HG02798 (cell line): ENCODE measurements around the gene VAV1.
"Not testable (repeated sequence)": the region's sequence is repeated elsewhere in the genome, so short reads cannot be mapped to it uniquely, and the experiment has no call there.

Experiments used
- ATAC-seq: cut with Tn5 transposase; IDR thresholded peaks from one replicate; pipeline ENCODE4 v1.9.1; 2021; ENCODE audit warnings: mild to moderate bottlenecking; ENCODE audit not compliant: unreplicated experiment, poor library complexity

VAV1 gene

DNA sequence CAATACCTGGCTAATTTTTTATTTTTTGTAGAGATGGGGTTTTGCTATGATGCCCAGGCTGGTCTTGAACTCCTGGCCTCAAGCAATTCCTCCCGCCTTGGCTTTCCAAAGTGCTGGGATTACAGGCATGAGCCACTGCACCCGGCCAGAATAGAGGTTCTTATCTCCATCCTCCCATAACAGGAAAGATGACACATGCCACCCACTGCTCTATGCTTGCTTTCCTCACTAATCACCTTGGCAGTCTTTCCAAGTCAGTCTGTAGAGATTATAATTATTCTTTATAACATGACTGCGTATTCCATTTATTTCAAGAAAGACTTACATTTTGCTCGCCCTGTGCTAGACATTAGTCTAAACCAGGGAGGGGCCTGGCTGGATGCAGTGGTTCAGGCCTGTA is 6.7 kb downstream of the VAV1 start:
- ATAC-seq, result no peak

GRCh38 chr19:6787393-6787792 is 14.9 kb downstream of the VAV1 start:
- ATAC-seq, result no peak

DNA sequence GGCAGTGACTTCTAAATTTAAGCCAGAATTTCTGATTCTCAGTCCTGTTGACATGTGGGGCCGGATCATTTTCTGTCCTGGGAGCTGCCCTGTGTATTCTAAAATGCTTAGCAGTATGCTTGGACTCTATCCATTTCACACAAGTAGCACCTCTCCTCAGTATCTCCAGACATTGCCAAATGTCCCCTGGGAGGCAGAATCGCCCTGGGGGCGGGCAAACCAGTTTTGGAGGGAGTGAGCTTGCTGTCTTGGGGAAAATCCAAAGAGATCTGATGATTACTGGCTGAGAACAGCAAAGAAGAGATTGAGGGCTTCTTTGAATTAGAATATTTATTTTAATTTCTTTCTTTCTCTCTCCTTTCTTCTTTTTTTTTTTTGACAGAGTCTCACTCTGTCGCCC is 16.4 kb downstream of the VAV1 start:
- no peak for ATAC-seq

GRCh38 chr19:6790194-6791128 is 18.0 kb downstream of the VAV1 start:
- no peak for ATAC-seq

DNA sequence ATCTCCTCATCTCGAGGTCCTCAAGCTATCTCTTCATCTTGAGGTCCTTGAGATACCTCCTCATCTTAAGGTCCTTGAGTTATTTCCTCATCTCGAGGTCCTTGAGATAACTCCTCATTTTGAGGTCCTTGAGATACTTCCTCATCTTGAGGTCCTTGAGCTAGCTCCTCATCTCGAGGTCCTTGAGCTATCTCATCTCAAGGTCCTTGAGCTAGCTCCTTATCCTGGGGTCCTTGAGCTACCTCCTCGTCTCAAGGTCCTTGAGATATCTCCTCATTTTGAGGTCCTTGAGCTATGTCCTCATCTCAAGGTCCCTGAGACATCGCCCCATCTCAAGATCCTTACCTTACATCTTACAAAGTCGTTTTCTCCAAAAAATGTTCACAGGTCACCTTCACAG is 18.7 kb downstream of the VAV1 start:
- no peak for ATAC-seq

DNA sequence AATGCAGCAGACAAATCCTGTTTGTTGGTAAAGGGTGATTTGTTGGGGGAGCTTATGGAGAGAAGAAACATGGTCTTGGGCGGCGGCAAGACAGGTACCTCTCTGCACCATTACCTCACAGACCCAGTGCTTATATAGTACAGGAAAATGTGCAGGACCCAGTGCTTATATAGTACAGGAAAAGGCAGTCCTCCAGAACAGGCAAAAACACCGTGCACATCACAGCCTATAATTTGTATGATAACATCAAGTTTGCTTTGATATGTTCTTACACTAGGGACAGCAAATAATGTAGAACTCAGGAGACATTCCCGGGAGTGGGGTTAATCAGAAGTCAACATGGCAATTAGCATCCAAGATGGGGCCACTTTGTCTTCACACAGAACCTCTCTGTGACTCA is 20.9 kb downstream of the VAV1 start:
- ATAC-seq, result no peak

DNA sequence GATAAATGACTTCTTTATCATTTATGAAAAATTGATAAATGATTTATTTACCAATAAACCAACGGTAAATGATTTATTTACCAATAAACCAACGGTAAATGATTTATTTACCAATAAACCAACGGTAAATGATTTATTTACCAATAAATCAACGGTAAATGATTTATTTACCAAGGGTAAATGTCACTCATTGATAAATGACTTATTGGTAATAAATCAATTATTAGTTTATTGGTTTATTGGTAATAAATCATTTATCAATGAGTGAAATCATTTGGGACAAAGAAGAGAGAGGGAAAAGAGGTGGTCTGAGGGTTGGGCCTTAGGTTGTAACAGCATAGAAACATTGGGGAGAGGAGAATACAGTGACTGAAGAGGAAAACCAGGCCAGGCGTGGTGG is 21.5 kb downstream of the VAV1 start:
- ATAC-seq, result no peak

DNA sequence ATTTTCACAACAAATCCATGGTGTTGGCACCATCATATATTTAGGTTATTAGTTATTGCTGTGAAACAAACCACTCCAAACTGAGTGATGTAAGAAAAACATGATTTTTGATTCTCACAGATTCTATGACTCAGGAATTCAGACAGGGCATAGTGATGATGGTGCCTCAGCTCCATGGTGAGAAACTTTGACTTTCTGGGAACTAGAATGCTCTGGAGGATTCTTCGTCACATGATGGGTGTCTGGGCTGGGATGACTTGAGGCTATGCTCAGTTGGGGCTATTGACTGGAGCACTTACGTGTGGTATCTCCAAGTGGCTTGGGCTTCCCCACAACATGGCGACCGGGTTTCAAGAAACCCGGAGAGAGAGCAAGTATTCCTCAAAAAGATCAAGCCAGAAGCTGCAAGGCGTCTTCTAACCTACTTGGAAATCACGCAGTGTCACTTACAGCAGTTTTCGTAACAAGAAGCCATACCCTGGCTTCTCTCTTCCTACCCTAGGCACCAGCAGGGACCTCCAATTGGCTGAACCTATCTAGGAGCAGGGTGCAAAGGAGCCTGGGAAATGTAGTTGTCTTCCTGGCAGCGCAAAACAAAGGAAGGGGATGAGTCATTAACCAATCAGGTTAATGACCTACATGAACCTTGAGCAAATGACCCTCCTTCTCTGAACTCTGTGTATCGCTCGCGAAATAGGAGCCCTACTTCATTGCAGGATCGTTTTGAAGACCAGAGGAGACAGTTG is 22.4 kb downstream of the VAV1 start:
- no peak for ATAC-seq

- ATAC-seq, result no peak
These were observed 23.8 kb downstream of the VAV1 start for GRCh38 chr19:6796278-6796677.

DNA sequence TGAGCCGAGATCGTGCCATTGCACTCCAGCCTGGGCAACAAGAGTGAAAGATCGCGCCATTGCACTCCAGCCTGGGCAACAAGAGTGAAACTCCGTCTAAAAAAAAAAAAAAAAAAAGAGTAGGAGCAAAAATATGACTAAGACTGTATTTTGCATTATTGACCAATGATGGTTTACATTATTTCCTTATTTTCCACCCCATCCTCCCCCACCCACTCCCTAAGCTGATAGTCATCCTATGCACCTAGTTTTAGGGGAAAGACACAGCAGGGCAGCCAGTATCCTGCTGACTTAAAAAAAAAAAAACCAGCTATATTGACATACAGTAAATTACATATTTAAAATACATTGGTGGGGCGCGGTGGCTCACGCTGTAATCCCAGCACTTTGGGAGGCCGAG is 25.1 kb downstream of the VAV1 start:
- ATAC-seq, result no peak

- ATAC-seq, result not testable (repeated sequence)
These were observed 27.8 kb downstream of the VAV1 start for GRCh38 chr19:6800160-6800790.

GRCh38 chr19:6800991-6801484 is 28.5 kb downstream of the VAV1 start:
- ATAC-seq, result no peak

- ATAC-seq, result peak; percentile 59
These were observed 29.1 kb downstream of the VAV1 start for GRCh38 chr19:6801485-6802086.

DNA sequence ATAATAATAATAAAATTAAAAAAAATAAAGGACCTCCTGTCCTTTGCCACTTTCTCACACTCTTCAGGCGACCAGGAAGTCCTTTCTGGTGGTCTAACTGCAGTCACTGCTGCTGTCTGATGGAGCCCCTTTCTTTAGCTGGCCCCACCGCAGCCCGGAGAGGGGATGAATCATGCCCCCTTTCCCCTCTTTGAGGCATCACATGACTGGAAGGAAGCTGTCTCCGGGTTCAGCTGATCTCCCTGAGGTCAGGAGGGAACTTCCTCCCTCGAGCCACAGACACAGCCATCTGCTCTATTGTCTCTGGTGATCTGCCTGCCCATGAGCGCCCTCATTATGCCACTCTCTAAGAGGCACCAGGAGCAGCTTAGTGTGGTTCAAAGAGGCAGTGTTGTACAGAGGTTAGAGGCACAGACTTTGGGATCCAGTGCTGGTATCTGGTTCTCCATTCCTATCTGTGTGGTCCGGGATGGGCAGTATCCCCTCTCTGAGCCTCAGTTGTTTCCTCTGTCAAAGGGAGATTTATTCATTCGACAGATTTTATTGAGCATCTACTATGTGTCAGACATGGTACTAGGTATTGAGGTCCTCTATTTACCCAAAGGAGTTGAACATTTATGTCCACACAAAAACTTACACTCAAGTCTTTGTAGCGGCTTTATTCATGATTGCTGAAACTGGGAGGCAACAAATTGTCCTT is 30.0 kb downstream of the VAV1 start:
- ATAC-seq, result peak; percentile 55

DNA sequence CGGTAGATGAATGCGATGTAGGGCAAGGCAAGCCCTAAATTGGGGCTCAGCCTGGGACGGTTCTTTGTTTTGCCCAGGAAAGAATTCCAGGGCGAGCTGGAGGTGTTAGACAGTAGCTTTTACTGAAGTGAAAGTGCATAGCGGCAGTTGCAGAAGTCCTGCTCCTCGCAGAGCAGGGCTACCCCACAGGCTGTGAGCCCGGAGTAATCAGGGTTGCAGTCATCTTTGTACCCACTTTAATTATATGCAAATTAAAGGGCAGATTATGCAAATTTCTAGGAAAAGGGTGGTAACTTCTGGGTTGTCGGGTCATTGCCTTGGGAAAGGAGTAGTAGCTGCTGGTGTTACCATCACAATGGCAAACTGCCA is 30.5 kb downstream of the VAV1 start:
- ATAC-seq, result no peak

DNA sequence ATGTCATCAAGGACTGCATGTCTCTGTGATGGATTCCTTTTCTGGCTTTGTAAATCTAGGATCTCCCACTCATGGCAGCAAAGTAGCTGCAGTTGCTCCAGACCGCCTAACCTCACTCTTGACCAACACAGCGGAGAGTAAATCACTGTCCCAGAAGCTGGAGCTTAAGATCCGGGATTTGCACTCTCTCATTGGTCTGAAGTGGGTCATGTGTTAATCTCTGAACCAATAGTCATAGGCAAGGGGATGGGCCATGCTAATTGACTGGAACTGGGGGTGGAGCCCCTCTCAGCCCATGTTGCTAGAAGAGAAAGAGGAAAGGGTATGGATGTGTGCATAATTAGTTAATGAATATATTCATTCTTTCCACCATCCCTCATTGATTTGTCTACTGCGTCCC is 34.0 kb downstream of the VAV1 start:
- no peak for ATAC-seq

DNA sequence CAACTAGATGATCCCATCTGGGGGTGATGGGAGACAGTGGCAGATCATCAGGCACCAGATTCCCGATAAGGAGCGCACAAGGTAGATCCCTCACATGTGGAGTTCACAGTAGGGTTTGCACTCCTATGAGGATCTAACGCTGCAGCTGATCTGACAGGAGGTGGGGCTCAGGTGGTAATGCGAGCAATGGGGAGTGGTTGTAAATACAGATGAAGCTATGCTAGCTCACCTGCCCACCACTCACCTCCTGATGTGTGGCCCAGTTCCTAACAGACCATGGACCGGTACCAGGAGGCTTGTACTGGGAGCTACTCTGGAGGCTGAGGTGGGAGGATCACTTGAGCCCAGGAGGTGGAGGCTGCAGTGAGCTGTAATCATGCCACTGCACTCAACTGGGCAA is 34.8 kb downstream of the VAV1 start:
- ATAC-seq, result no peak

- ATAC-seq, result no peak
These were observed 36.0 kb downstream of the VAV1 start for GRCh38 chr19:6808494-6808893.

GRCh38 chr19:6809262-6809661 is 36.8 kb downstream of the VAV1 start:
- no peak for ATAC-seq

DNA sequence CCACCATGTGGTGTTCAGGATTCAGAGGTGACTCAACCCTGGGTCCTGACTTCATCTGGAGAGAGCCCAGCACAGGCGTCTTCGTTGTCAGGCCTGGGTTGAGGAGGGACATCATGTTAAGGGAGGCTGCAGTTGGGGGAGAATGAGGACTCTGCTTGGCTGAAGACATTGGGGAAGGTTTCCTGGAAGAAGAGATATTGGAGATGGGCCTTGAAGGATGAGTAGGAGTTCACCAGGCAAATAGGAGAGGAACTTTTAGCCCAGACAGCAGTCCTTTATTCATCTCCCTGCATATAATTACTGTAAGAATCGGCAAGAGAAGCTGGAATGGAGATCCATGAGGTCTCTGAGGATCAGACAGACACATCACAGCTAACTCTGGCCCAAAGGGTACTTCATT is 38.9 kb downstream of the VAV1 start:
- no peak for ATAC-seq
